Astrocyte of the hippocampus (primary cell): ENCODE measurements around the gene PCBD2.

ENCODE experiments used
- DNase-seq: peaks from one replicate; pipeline ENCODE4 v3.0.0; 2011; ENCODE audit warnings: low read depth, low spot score

PCBD2 gene

GRCh38 chr5:135007749-135008363 lies 102.9 kb downstream of the PCBD2 start:
- DNase-seq = no peak

GRCh38 chr5:135008556-135008955 lies 103.6 kb downstream of the PCBD2 start:
- no peak for DNase-seq

GRCh38 chr5:135008981-135009735 lies 104.2 kb downstream of the PCBD2 start:
- no peak for DNase-seq

GRCh38 chr5:135009736-135010501 lies 105.0 kb downstream of the PCBD2 start:
- DNase-seq = no peak

GRCh38 chr5:135010502-135011354 lies 105.8 kb downstream of the PCBD2 start:
- DNase-seq = no peak

- no peak for DNase-seq
Measured at GRCh38 chr5:135011355-135012032, 106.6 kb downstream of the PCBD2 start.

- no peak for DNase-seq
Measured at GRCh38 chr5:135012033-135012588, 107.2 kb downstream of the PCBD2 start.
